Measurements from ENCODE around the gene ATXN1. TPM values are rescaled to one million over a fixed set of nuclear protein-coding genes. Genes with fewer than 3 reads are reported as not detected.

ATXN1 gene
- total and polyA plus RNA-seq, 2 of the 8 experiments (the other 6 are each of a cell fraction or from before 2014, with no cell fraction given): 1.6 to 4.0 TPM

GRCh38 chr6:16647422-16647821 is 113.8 kb downstream of the ATXN1 start:
- Histone ChIP-seq H3K9me3 (ENCODE audit: insufficient read depth in 2 of 2, low read depth in 1 of 2, low read length in 1 of 2) (no peaks in the 10 kb centered on the region), H2BK120ac (replicated peaks; ENCODE audit: low read depth, low read length) (no peak overlapping the region), H3K79me1 (ENCODE audit: low read depth, low read length) (no peaks in the 10 kb centered on the region), H4K20me1 (replicated peaks in 1 of 2; ENCODE audit: control insufficient read depth in 1 of 2, insufficient read depth in 2 of 2, low read length in 2 of 2) (no peaks in the 10 kb centered on the region), H2BK15ac (ENCODE audit: low read length) (no peak overlapping the region), H2AK5ac (ENCODE audit: low read depth, low read length) (no peak overlapping the region), H3K14ac (ENCODE audit: insufficient read length) (no peak overlapping the region), H3K56ac (replicated peaks; ENCODE audit: insufficient read length, low read depth, low read length) (no peak overlapping the region), H3K27me3 (replicated peaks in 1 of 4; ENCODE audit: control insufficient read depth in 3 of 4, extremely low read depth in 1 of 4, insufficient read depth in 3 of 4, low read length in 3 of 4) (no peaks in the 10 kb centered on the region), H3K36me3 (ENCODE audit: control insufficient read depth in 2 of 4, insufficient read depth in 4 of 4, low read length in 3 of 4) (no peaks in the 10 kb centered on the region; a peak in 1 of 8 replicates), H3K4me1 (replicated peaks in 1 of 4; ENCODE audit: control insufficient read depth in 3 of 4, insufficient read depth in 4 of 4, low read length in 3 of 4) (no peaks in the 10 kb centered on the region), H2BK12ac (ENCODE audit: low read depth, low read length) (no peak overlapping the region), H3K79me2 (ENCODE audit: control insufficient read depth in 1 of 2, insufficient read depth in 2 of 2, low read length in 2 of 2) (no peaks in the 10 kb centered on the region), H3K4me2 (ENCODE audit: insufficient read depth in 1 of 2, low read depth in 2 of 2, low read length in 2 of 2) (no peak overlapping the region), H3K4me3 (ENCODE audit: extremely low read depth in 1 of 4, insufficient read depth in 2 of 4, low read depth in 3 of 4, low read length in 4 of 4) (no peak overlapping the region), H3K27ac (ENCODE audit: low read depth, low read length) (no peak overlapping the region), H3K9ac (replicated peaks in 1 of 4; ENCODE audit: extremely low read depth in 1 of 4, low read depth in 3 of 4, low read length in 3 of 4) (no peak overlapping the region), H4K5ac (ENCODE audit: insufficient read length, low read depth, low read length) (no peak overlapping the region), H3K4ac (replicated peaks; ENCODE audit: insufficient read length, low read depth, low read length) (no peak overlapping the region), H4K8ac (ENCODE audit: extremely low read depth, insufficient read depth, low read length) (no peak overlapping the region), H3K23me2 (ENCODE audit: low read depth, low read length) (no peaks in the 10 kb centered on the region), H4K91ac (replicated peaks; ENCODE audit: insufficient read length, low read length) (no peak overlapping the region), H2AFZ (ENCODE audit: low read length) (no peak overlapping the region), H3K23ac (ENCODE audit: insufficient read length) (no peak overlapping the region), H3K18ac (ENCODE audit: extremely low read depth, low read length) (no peak overlapping the region), H2BK5ac (ENCODE audit: low read depth, low read length) (no peak overlapping the region), H2BK20ac (ENCODE audit: low read length) (no peak overlapping the region)
- FAIRE-seq: no peak
- ChIA-PET CTCF (ENCODE audit: partially characterized antibody) (interaction anchor here (1.0 to 1.6 kb wide), 2 partner anchors 9 to 10 kb away, joined by 3 read pairs; no protein-coding TSS in a partner anchor), POLR2A (ENCODE audit: partially characterized antibody) (no interaction called here)
- DNase-seq (ENCODE audit: low read depth in 1 of 2, low spot score in 2 of 2): no peak
- WGBS, 2 experiments (ENCODE audit: extremely low coverage in 1 of 2, insufficient coverage in 1 of 2, insufficient read length in 1 of 2, insufficient replicate concordance in 2 of 2, low coverage in 1 of 2, low lambda C conversion rate in 2 of 2, missing lambda C conversion rate in 1 of 2): 95% methylated on average over 4 of the region's 4 CpGs; no CpG with 5 or more reads in 1 of the 2 experiments
- TF ChIP-seq TAF1 (IDR thresholded peaks at IDR 0.05; ENCODE audit: low read depth, low read length): no peak
